ENCODE measurements around the gene GALNT11.
"Not testable (repeated sequence)": the region's sequence is repeated elsewhere in the genome, so short reads cannot be mapped to it uniquely, and the experiment has no call there.

GALNT11 gene

GRCh38 chr7:152050547-152050971, 25.1 kb downstream of the GALNT11 start:
- Histone ChIP-seq H3K4me1 (no peaks in the 10 kb centered on the region), H3K9ac (no peak overlapping the region), H3K4me2 (no peak overlapping the region), H3K4me3 (no peak overlapping the region), H3K27me3 (no peaks in the 10 kb centered on the region), H3K27ac (no peak overlapping the region), H3K9me3 (peaks cover 20% of the 10 kb centered on the region; the same call in 1 of the 2 replicates), H4K20me1 (no peaks in the 10 kb centered on the region), H3K36me3 (no peaks in the 10 kb centered on the region)
- no peak for TF ChIP-seq Cebpa-rat (IDR thresholded peaks at IDR 0.05)

- TF ChIP-seq Cebpa-rat (IDR thresholded peaks at IDR 0.05) = no peak
- Histone ChIP-seq H3K9ac (no peak overlapping the region), H3K4me1 (no peaks in the 10 kb centered on the region), H4K20me1 (no peaks in the 10 kb centered on the region), H3K36me3 (no peaks in the 10 kb centered on the region), H3K27ac (no peak overlapping the region), H3K27me3 (no peaks in the 10 kb centered on the region), H3K4me3 (no peak overlapping the region), H3K4me2 (no peak overlapping the region), H3K9me3 (peaks cover 11% of the 10 kb centered on the region; the same call in 1 of the 2 replicates)
Measured at GRCh38 chr7:152051968-152052367, 26.5 kb downstream of the GALNT11 start.

GRCh38 chr7:152052771-152053170, 27.3 kb downstream of the GALNT11 start:
- Histone ChIP-seq H3K9me3 (0 out of 2 replicates have a peak, but pooled peaks cover 5% of the 10 kb centered on the region), H3K27ac (no peak overlapping the region), H3K36me3 (no peaks in the 10 kb centered on the region), H3K4me2 (no peak overlapping the region), H3K4me3 (no peak overlapping the region), H4K20me1 (no peaks in the 10 kb centered on the region), H3K9ac (no peak overlapping the region), H3K4me1 (no peaks in the 10 kb centered on the region), H3K27me3 (no peaks in the 10 kb centered on the region)
- no peak for TF ChIP-seq Cebpa-rat (IDR thresholded peaks at IDR 0.05)

GRCh38 chr7:152054367-152055230, 29.1 kb downstream of the GALNT11 start:
- Histone ChIP-seq H3K9ac (no peak overlapping the region), H3K4me3 (no peak overlapping the region)

GRCh38 chr7:152056621-152057274, 31.3 kb downstream of the GALNT11 start:
- Histone ChIP-seq H3K4me2 (no peak overlapping the region), H4K20me1 (no peaks in the 10 kb centered on the region), H3K4me3 (no peak overlapping the region), H3K9me3 (peaks cover 2% of the 10 kb centered on the region), H3K27me3 (no peaks in the 10 kb centered on the region), H3K9ac (no peak overlapping the region), H3K4me1 (no peaks in the 10 kb centered on the region), H3K36me3 (no peaks in the 10 kb centered on the region), H3K27ac (no peak overlapping the region)
- no peak for TF ChIP-seq Cebpa-rat (IDR thresholded peaks at IDR 0.05)

More at GRCh38 chr7:152054367-152055230, 29.1 kb downstream of the GALNT11 start:
- Histone ChIP-seq H3K4me2 (no peak overlapping the region), H3K27ac (no peak overlapping the region), H3K27me3 (no peaks in the 10 kb centered on the region), H3K4me1 (no peaks in the 10 kb centered on the region), H3K36me3 (no peaks in the 10 kb centered on the region), H4K20me1 (no peaks in the 10 kb centered on the region), H3K9me3 (0 out of 2 replicates have a peak, but pooled peaks cover 2% of the 10 kb centered on the region)
- no peak for TF ChIP-seq Cebpa-rat (IDR thresholded peaks at IDR 0.05)

- H3K27ac ChIP-seq = no peak overlapping the region
- H3K9ac ChIP-seq = no peak overlapping the region
- H3K36me3 ChIP-seq = no peaks in the 10 kb centered on the region
- peaks cover 7% of the 10 kb centered on the region for H3K9me3 ChIP-seq
- H3K27me3 ChIP-seq = no peaks in the 10 kb centered on the region
- TF ChIP-seq Cebpa-rat (IDR thresholded peaks at IDR 0.05) = no peak; the same call in 1 of the 2 replicates
- H3K4me2 ChIP-seq = no peak overlapping the region
- H4K20me1 ChIP-seq = no peaks in the 10 kb centered on the region
- no peaks in the 10 kb centered on the region for H3K4me1 ChIP-seq
- no peak overlapping the region for H3K4me3 ChIP-seq
Measured at GRCh38 chr7:152059311-152059710, 33.8 kb downstream of the GALNT11 start.

- H3K27me3 ChIP-seq, H3K36me3 ChIP-seq, H3K4me2 ChIP-seq, H3K9ac ChIP-seq, H3K27ac ChIP-seq, H3K4me3 ChIP-seq, H3K4me1 ChIP-seq, H4K20me1 ChIP-seq: not testable (repeated sequence)
- peaks cover 17% of the 10 kb centered on the region for H3K9me3 ChIP-seq
Measured at GRCh38 chr7:152061086-152061485, 35.6 kb downstream of the GALNT11 start.

- H3K4me3 ChIP-seq, H3K9ac ChIP-seq, H3K4me1 ChIP-seq, H4K20me1 ChIP-seq, H3K27me3 ChIP-seq, H3K36me3 ChIP-seq, H3K27ac ChIP-seq, H3K4me2 ChIP-seq: not testable (repeated sequence)
- H3K9me3 ChIP-seq = peaks cover 30% of the 10 kb centered on the region
Measured at GRCh38 chr7:152063192-152063591, 37.7 kb downstream of the GALNT11 start.

- not testable (repeated sequence) for H3K27ac ChIP-seq, H3K36me3 ChIP-seq, H3K4me3 ChIP-seq, H3K4me2 ChIP-seq, H3K4me1 ChIP-seq, H3K9ac ChIP-seq, H3K27me3 ChIP-seq, H4K20me1 ChIP-seq
- H3K9me3 ChIP-seq = peaks cover 30% of the 10 kb centered on the region
Measured at GRCh38 chr7:152063821-152064220, 38.3 kb downstream of the GALNT11 start.

GRCh38 chr7:152065800-152066344, 40.4 kb downstream of the GALNT11 start:
- H3K36me3 ChIP-seq, H3K4me1 ChIP-seq, H4K20me1 ChIP-seq, H3K4me3 ChIP-seq, H3K27ac ChIP-seq, H3K9ac ChIP-seq, H3K4me2 ChIP-seq, H3K27me3 ChIP-seq: not testable (repeated sequence)
- peaks cover 42% of the 10 kb centered on the region for H3K9me3 ChIP-seq
